Activated CD4-positive, alpha-beta T cell treated with anti-CD3 and anti-CD28 coated beads for 4 hours (primary cell): ENCODE measurements around the gene ADGRL3.

ENCODE experiments used
- DNase-seq, 2 donors: peaks; one replicate each; pipeline ENCODE4 v3.0.0-alpha.2; 2020

Gene ADGRL3

GRCh38 chr4:61431131-61431530, 231.0 kb downstream of the ADGRL3 start:
- no peak for DNase-seq

GRCh38 chr4:61437923-61438322, 237.8 kb downstream of the ADGRL3 start:
- no peak for DNase-seq

DNA sequence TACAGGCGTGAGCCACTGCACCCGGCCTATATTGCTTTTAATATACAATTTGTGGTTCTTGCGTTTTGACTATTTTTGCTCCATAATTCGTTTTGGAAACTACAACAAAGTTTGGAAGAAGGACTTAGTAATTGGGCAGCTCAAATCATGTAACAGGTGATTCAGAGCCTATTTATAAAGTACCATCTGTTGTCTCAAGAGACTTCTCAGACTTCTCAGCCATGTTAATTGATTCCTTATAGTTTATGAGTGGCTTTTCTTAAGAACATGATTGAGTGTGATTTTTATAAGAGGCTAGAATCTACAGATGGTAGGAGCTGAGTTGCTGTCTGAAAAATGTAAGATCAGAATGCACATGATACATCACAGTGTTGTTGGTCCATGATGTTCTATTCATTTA, 240.2 kb downstream of the ADGRL3 start:
- DNase-seq: no peak

DNA sequence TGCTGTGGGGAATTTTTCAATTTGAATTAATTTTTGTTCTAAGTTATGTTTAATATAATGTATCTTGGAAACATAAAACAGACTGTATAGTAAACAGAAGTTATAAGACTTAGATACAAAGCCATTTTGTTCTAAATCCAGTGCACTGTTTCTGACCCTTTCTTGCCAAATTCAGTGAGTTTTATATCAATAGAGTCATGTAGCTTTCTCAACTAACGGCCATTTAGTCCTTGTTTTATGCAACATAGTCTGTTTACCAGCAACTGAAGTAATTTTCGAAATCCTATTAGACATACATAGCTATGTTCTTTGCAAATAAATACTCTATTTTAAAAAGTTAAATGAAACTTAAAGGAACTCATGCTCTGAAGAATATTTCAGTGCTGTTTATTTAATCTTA, 242.8 kb downstream of the ADGRL3 start:
- no peak for DNase-seq

- no peak for DNase-seq
Measured at GRCh38 chr4:61443813-61444510, 243.8 kb downstream of the ADGRL3 start.

DNA sequence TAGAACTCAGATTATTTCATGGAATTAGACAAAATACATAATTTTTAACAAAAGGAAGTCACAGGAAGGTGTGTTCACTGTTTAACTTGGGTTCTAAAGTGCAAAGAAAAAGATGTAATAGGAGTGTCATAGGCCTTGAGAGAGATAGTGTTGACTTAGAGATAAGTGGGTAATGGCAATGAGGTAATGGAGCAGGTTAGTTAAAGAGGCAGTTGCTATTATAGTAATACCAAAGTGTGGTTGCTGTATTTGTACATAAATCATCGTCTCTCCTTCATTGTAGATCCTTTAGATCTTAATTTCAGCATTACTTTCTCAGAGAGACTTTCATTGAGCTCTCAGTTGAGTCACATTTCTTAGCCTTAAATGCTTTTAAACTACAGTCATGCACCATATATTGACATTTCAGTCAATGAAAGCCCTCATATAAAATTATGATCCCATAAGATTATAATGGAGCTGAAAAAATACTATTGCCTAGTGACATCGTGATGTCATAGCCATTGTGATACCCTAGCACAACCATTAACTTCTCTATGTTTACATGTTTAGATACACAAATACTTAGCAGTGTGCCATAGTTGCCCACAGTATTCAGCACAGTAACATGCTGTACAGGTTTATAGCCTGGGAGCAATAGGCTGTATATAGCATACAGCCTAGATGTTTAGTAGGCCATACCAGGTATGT, 245.4 kb downstream of the ADGRL3 start:
- no peak for DNase-seq

- no peak for DNase-seq
Measured at GRCh38 chr4:61446941-61447340, 246.8 kb downstream of the ADGRL3 start.

GRCh38 chr4:61447918-61448317, 247.8 kb downstream of the ADGRL3 start:
- no peak for DNase-seq

GRCh38 chr4:61451935-61452334, 251.8 kb downstream of the ADGRL3 start:
- DNase-seq: no peak

DNA sequence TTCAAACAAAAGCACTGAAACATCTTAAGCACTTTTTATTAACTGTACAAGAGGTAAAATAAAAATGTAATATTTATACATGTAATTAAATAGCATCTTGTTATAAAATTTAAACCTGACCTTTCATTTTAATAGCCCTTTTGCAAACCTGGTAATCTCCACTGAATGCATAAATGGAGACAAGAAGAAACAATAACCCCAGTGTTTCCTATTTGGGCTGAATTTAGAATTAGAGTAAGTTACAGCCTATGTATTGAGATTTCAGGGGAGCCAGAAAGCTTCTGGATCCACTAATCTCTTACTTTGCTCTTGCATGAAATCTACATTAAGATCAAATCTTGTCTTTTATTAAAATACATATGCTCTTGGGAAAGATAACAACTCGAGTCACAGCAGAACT, 261.8 kb downstream of the ADGRL3 start:
- DNase-seq: no peak

- no peak for DNase-seq
Measured at GRCh38 chr4:61462451-61463326, 262.6 kb downstream of the ADGRL3 start.

DNA sequence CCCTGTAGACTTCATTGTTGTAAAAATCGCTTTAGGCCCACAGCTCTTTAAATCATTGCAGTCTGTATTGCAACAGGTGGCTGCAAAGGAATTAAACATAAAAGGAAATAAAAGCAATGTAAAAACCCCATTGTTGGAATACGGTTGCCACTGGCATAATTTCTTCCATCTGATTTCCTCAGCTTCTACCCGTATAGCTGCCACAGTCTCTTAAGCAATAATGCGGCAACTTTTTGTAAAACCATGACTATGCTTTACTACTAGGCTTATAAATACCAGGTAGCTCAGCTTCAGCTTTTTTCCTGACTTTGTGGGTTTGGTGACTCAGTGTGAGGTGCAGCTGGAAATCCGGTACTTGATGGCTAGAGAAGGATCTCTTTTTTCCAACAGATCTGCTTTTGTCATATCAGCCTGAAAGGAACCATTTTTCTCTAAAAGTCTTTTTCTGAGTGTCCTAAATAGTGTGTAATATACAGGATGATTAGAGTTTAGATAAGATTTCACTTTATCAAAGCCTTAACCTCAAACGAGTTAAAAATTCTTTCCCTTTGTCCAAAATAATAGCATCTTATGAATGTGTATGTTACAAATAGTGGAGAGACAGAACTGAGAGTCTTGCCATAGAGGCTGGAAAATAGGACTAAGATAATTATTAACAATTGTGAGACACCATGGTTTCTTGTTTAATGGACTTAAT, 268.0 kb downstream of the ADGRL3 start:
- no peak for DNase-seq

GRCh38 chr4:61473306-61473705, 273.2 kb downstream of the ADGRL3 start:
- no peak for DNase-seq

- no peak for DNase-seq
Measured at GRCh38 chr4:61478340-61478739, 278.2 kb downstream of the ADGRL3 start.

DNA sequence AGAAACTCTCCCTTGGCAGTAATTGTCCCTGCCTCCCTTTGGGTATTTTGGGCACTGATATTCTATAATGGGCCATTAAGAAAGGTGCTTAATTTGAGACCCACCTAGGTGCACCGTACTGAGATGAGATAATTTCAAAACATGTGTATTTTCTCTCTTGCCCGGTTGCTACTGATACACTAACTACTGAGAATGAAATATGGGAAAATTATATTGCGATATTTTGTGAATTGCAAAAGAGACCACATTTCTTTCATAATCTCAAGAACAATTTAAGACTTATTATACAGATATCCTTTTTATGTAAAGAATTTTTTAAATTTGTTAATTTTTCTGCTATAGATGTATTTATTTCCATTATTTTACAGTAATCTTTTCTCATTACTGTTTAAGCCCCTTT, 284.9 kb downstream of the ADGRL3 start:
- no peak for DNase-seq

DNA sequence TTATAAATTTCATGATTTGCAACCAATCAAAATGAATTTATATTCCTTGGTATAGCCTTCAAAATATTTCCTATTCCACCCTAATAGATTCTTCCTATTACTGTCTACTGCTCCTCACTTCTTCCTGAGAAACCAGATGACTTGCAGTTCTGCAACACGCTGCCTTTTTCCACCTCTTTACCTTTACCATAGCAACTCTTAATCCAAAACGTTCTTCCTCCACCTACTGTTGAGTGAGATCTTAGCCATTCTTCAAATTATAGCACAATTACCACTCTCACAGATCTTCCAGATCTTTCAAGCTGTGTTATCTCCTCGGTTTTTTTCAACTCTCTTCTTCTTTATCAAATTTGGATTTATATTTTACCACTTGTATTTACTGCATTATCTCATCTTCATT, 289.8 kb downstream of the ADGRL3 start:
- no peak for DNase-seq

GRCh38 chr4:61493041-61493440, 292.9 kb downstream of the ADGRL3 start:
- no peak for DNase-seq

GRCh38 chr4:61493470-61493869, 293.3 kb downstream of the ADGRL3 start:
- DNase-seq: no peak

- no peak for DNase-seq
Measured at GRCh38 chr4:61500883-61501282, 300.8 kb downstream of the ADGRL3 start.

DNA sequence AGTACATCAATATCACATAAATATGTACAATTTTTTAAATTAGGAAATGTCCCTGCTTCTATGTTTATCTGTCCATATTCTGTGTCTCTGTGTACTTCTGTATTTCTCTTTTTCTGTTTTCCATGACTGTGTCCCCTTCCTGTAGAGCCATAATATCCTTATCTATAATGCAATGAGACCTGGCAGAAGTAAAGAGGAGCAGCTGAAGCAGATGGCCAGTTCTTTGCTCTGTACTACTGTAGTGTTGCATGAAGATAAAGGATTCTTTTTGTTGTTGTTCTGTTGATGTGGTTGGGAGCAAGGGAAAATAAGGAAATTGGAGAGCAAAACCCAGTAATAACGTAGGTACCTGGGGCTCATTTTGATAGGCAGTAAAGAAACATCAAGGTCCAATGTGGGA, 301.7 kb downstream of the ADGRL3 start:
- DNase-seq: no peak

GRCh38 chr4:61505773-61506685, 305.9 kb downstream of the ADGRL3 start:
- no peak for DNase-seq

- no peak for DNase-seq
Measured at GRCh38 chr4:61507091-61507490, 307.0 kb downstream of the ADGRL3 start.
